ENCODE data around the gene SGF29. TPM values are rescaled to one million over a fixed set of nuclear protein-coding genes. Genes with fewer than 3 reads are reported as not detected.
"Not testable (repeated sequence)": the region's sequence is repeated elsewhere in the genome, so short reads cannot be mapped to it uniquely, and the experiment has no call there.

Gene SGF29
- total RNA-seq, 6 experiments from 2014 or later = 14.5 to 17.9 (median 15.4) TPM

DNA sequence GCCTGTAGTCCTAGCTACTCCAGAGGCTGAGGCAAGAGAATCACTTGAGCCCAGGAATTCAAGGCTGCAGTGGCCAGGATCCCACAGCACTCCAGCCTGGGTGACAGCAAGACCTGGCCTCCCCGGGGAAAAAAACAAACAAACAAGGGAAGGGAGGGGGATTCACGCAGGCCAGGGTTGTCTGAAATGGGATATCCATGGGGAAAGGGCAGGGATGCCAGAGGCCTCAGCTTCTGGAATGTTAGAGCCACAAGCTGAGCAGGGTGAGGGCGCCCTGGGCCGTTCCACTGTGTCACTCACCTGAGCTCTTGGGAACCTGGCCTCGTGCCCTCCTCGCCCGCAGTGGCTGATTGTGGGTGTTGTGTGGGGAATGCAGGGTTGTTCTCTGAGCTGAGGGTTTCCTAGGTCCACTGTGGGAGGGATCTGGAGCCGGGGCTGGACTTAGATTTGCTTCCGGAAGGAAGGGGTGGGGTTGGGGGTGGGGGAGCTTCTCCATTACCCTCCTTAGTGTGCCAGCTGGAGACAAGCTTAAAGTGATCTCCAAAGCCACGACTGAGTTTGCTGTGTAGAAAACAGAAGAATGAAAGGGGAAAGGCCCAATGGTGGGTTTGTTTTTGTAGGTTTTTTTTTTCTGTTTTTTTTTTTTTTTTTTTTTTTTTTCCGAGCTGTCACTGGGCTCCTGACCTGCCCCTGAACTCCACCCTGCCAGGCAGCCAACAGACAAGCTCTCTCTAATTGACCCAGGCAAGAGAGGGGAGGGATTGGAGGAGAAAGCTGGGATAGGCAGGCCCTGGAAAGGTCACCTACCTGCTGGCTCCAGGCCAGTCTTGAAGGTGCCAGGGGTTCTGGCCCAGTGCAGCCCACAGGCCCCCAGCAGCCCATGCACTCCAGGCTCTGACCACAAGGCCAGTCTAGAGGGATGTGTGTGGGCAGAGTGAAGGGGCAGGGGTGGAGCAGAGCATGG, 56.2 kb downstream of the SGF29 start, which contains the start of gene SULT1A1:
TSS of gene SULT1A1 (minus strand) at position 414 of the 964 bp plus-strand sequence. CDS start 1,189 bp downstream, outside the sequence.
- H3K36me3 ChIP-seq = peaks cover 0 to 17% (median 9%) of the 10 kb centered on the region in 4 donors
- DNase-seq (peak; percentile 91 to 97 (median 96)), ATAC-seq (peak; percentile 82 to 86 (median 84))
- peak; percentile 66 for TF ChIP-seq POLR2A (IDR thresholded peaks at IDR 0.05)
- TF ChIP-seq, protein P1, sequence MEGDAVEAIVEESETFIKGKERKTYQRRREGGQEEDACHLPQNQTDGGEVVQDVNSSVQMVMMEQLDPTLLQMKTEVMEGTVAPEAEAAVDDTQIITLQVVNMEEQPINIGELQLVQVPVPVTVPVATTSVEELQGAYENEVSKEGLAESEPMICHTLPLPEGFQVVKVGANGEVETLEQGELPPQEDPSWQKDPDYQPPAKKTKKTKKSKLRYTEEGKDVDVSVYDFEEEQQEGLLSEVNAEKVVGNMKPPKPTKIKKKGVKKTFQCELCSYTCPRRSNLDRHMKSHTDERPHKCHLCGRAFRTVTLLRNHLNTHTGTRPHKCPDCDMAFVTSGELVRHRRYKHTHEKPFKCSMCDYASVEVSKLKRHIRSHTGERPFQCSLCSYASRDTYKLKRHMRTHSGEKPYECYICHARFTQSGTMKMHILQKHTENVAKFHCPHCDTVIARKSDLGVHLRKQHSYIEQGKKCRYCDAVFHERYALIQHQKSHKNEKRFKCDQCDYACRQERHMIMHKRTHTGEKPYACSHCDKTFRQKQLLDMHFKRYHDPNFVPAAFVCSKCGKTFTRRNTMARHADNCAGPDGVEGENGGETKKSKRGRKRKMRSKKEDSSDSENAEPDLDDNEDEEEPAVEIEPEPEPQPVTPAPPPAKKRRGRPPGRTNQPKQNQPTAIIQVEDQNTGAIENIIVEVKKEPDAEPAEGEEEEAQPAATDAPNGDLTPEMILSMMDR (IDR thresholded peaks at IDR 0.05) = no peak
- intact Hi-C loops (cut with DNase I) = no loop called here
- no peaks in the 10 kb centered on the region for H3K27me3 ChIP-seq
- H3K9me3 ChIP-seq = no peaks in the 10 kb centered on the region
- peak within 1 kb of the TSS; percentile 59 to 83 (median 61) for H3K27ac ChIP-seq
- 18% methylated on average over 11 of the region's 11 CpGs for WGBS (ENCODE audit: insufficient coverage, low coverage, low lambda C conversion rate, missing lambda C conversion rate)
- peak within 1 kb of the TSS; percentile 48 to 73 (median 62) for H3K4me3 ChIP-seq
- H3K4me1 ChIP-seq = peaks cover 0 to 36% (median 7%) of the 10 kb centered on the region in 4 donors

DNA sequence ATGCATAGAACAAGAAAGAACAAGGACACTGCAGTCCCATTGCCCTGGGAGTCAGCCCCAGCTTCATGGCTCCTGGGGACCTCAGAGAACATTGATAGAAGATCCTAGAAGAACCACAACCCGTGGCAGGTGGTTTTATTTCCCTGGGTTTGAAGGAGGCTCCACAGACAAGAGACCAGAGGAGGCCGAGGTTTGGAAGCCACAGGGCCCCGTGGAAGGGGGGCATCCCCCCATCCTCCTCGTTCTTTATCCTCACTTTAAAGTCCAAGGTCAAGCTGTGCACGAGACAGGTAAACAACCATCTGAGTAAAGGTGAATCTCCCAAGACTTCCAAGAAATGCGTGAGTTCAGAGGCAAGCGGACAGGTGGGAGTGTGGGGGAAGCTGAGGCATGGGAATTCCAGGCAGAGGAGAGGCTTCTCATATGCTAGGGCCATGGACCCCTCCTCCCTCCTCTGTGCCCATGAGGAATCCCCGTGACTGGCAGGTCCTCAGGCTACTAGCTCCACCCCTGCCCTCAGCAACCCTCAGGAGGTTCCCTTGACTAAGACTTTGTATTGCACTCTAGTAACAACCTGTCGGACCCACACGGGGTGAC, 57.0 kb downstream of the SGF29 start:
- Histone ChIP-seq H3K27me3 (no peaks in the 10 kb centered on the region), H3K4me3 (peak overlapping the region in 2 of 3 donors; percentile 62 to 73), H3K9me3 (no peaks in the 10 kb centered on the region), H3K27ac (peak overlapping the region; percentile 59 to 83 (median 61)), H3K4me1 (peaks cover 0 to 36% (median 7%) of the 10 kb centered on the region in 4 donors), H3K36me3 (peaks cover 0 to 9% (median 5%) of the 10 kb centered on the region in 4 donors)
- ATAC-seq (no peak), DNase-seq (no peak)
- intact Hi-C loops (cut with DNase I) = no loop called here
- WGBS (ENCODE audit: insufficient coverage, low coverage, low lambda C conversion rate, missing lambda C conversion rate) = 40% methylated on average over 10 of the region's 10 CpGs
- TF ChIP-seq POLR2A (IDR thresholded peaks at IDR 0.05) = no peak
- TF ChIP-seq, protein P1 (IDR thresholded peaks at IDR 0.05) = no peak

DNA sequence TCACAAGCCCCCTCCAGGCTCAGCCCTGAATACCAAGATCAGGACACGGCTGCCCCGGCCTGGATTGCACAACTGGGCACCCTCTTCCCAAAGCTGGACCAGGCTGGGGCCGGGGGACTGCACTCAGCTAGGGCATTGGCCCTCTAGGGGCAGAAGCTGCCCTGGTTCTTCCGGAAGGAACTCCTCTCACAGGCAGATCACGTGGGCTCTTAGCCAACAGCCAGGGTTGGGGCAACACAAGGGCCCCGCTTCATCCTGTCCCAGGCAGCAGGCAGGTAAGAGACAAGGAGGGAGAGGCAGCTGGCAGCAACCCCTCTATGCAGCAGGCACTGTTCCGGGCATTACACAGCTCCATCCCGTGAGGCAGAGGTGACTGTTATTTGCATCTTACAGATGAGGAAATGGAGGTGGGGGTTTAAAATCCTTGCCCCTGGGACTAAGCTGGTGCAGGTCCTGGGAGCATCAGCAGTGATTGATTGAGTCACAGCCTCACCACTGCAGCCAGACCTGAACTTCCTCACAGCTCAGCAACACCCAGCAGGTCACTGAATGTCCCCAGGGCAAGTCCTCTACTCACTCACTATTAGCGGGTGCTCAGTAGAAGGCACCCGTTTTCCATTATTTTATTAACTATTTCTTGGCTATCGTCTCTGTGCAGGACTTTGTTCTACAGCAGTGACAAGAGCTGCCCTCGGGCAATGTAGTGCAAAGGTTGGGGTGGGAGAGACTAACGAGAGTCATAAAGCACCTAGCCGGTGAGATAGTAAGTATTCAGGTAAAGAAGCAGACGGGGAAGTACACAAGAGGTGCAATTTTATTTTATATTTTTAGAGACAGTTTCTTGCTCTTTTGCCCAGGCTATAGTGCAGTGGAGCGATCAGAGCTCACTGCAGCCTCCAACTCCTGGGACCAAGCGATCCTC, 58.9 kb downstream of the SGF29 start:
- H3K4me1 ChIP-seq = peaks cover 0 to 32% (median 7%) of the 10 kb centered on the region in 4 donors
- WGBS (ENCODE audit: insufficient coverage, low coverage, low lambda C conversion rate, missing lambda C conversion rate) = no CpG with 5 or more reads among the region's 17 CpGs
- H3K9me3 ChIP-seq; DNase-seq; H3K36me3 ChIP-seq; H3K4me3 ChIP-seq; H3K27ac ChIP-seq; intact Hi-C loops (cut with DNase I); H3K27me3 ChIP-seq: not testable (repeated sequence)
- ATAC-seq = peak; percentile 51 to 62 (median 56)

DNA sequence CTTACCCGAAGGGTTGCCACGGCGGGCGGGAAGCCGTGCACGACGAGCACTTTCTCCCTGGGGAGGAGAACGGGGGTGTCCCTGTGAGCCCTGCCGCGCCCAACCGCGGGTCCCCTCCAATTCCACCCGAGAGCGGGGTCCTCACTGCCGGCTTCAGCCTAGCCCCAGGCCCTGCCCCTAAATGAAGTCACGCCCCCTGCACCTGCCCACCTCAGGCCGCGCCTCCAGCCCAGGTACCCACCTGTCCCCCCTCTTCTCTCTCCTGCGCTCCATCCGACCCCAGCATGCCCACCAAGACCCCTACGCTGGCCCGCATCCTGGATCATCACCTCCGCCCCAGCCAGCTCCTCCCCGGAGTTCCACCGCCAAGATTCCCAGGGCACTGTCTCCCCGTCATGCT, 60.2 kb downstream of the SGF29 start:
- ATAC-seq; H3K27ac ChIP-seq; H3K27me3 ChIP-seq; intact Hi-C loops (cut with DNase I); H3K9me3 ChIP-seq; DNase-seq; H3K4me3 ChIP-seq; H3K36me3 ChIP-seq: not testable (repeated sequence)
- H3K4me1 ChIP-seq = peaks cover 0 to 19% (median 7%) of the 10 kb centered on the region in 4 donors
- WGBS (ENCODE audit: insufficient coverage, low coverage, low lambda C conversion rate, missing lambda C conversion rate) = 40% methylated on average over 9 of the region's 26 CpGs

DNA sequence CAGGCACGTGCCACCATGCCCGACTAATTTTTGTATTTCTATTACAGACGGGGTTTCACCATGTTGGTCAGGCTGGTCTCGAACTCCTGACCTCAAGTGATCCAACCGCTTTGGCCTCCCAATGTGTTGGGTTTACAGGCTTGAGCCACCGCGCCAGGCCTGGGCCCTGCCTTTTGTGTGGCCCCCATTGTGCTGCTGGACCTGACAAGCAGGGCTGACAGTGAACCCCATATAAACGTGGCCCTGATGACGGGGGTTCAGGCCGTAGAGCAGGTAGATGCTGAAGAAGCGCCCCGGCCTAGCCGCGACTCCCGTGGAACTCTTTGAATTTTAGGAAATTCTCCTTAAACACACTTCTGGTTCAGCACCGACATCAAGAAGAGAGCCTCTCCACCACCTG, 60.8 kb downstream of the SGF29 start:
- H3K4me3 ChIP-seq; DNase-seq; H3K27me3 ChIP-seq; intact Hi-C loops (cut with DNase I); H3K9me3 ChIP-seq; H3K27ac ChIP-seq; ATAC-seq; H3K36me3 ChIP-seq: not testable (repeated sequence)
- H3K4me1 ChIP-seq = peaks cover 0 to 13% (median 7%) of the 10 kb centered on the region in 4 donors
- WGBS (ENCODE audit: insufficient coverage, low coverage, low lambda C conversion rate, missing lambda C conversion rate) = 72% methylated on average over 4 of the region's 16 CpGs
